SU-DHL-6 (cell line): ENCODE results near the gene KMT2D.

Experiments
- H2AFZ ChIP-seq: fragments of 200-600 bp; sonication (generic); 2 replicates; pipeline ENCODE4 v1.6.1; 2014; ENCODE audit warnings: low read depth, mild to moderate bottlenecking, moderate library complexity, mixed read lengths, antibody characterized with exemption, low read length; ENCODE audit not compliant: severe bottlenecking
- H3F3A ChIP-seq: fragments of 200-600 bp; shearing (Covaris generic); 2 replicates; pipeline ENCODE4 v1.6.0; 2016; ENCODE audit warnings: antibody characterized with exemption, mild to moderate bottlenecking; ENCODE audit not compliant: insufficient read depth
- H3K27ac ChIP-seq: fragments of 200-600 bp; sonication (generic); 2 replicates; pipeline ENCODE4 v1.5.1; 2016; ENCODE audit warnings: low read depth, mild to moderate bottlenecking, low read length, moderate library complexity, mixed read lengths
- H3K27me3 ChIP-seq: fragments of 200-600 bp; sonication (generic), shearing (Covaris generic); 2 replicates; pipeline ENCODE4 v1.6.0; 2014; ENCODE audit warnings: mild to moderate bottlenecking, low read length
- H3K36me3 ChIP-seq: fragments of 200-600 bp; sonication (generic); 2 replicates; pipeline ENCODE4 v1.6.1; 2014; ENCODE audit warnings: mild to moderate bottlenecking, low read length, mixed read lengths
- H3K4me2 ChIP-seq: fragments of 300-600, 200-600 bp; shearing (Covaris generic), sonication (generic); 2 replicates; pipeline ENCODE4 v1.6.0; 2014; ENCODE audit warnings: low read length, low read depth, mild to moderate bottlenecking; ENCODE audit not compliant: poor library complexity, severe bottlenecking
- H3K4me3 ChIP-seq: fragments of 200-600 bp; sonication (generic); 2 replicates; pipeline ENCODE4 v1.5.1; 2014; ENCODE audit warnings: antibody characterized with exemption, low read length, mild to moderate bottlenecking, mixed read lengths; ENCODE audit not compliant: insufficient read depth, poor library complexity, severe bottlenecking
- H3K79me2 ChIP-seq: fragments of 200-600 bp; sonication (generic); 2 replicates; pipeline ENCODE4 v1.6.1; 2014; ENCODE audit warnings: mild to moderate bottlenecking, low read length, moderate library complexity; ENCODE audit not compliant: insufficient read depth
- H3K9ac ChIP-seq: fragments of 200-600 bp; sonication (generic); 2 replicates; pipeline ENCODE4 v1.7.0; 2014; ENCODE audit warnings: mild to moderate bottlenecking, low read length
- H3K9me2 ChIP-seq: fragments of 200-600 bp; sonication (generic); replicated peaks from 2 replicates; pipeline ENCODE4 v1.6.1; 2014; ENCODE audit warnings: low read length; ENCODE audit not compliant: insufficient read depth
- H3K9me3 ChIP-seq: fragments of 200-600 bp; sonication (generic); 2 replicates; pipeline ENCODE4 v1.6.1; 2014; ENCODE audit warnings: low read length, mixed read lengths; ENCODE audit not compliant: insufficient read depth
- H4K20me1 ChIP-seq: fragments of 200-600 bp; sonication (generic); 2 replicates; pipeline ENCODE4 v1.6.1; 2014; ENCODE audit warnings: low read depth, mild to moderate bottlenecking, antibody characterized with exemption, low read length, moderate library complexity, mixed read lengths
- CTCF ChIP-seq: fragments of 200-600 bp; sonication (generic); IDR thresholded peaks from one replicate; pipeline ENCODE4 v1.5.1; 2017; ENCODE audit warnings: antibody characterized with exemption, mild to moderate bottlenecking, low read length, moderate library complexity; ENCODE audit not compliant: insufficient read depth, poor library complexity, severe bottlenecking
- EZH2phosphoT487 ChIP-seq: fragments of 200-600 bp; sonication (generic), shearing (Covaris generic); conservative IDR thresholded peaks from 2 replicates; pipeline ENCODE4 v1.6.1; 2018; ENCODE audit warnings: mild to moderate bottlenecking, antibody characterized with exemption, low read length, moderate library complexity, mixed read lengths

KMT2D gene

GRCh38 chr12:49093792-49094159 lies 33.2 kb upstream of the KMT2D start:
- Histone ChIP-seq H2AFZ (no peak overlapping the region), H3K4me3 (no peak overlapping the region), H3K36me3 (no peaks in the 10 kb centered on the region), H3K27ac (no peak overlapping the region), H4K20me1 (no peaks in the 10 kb centered on the region), H3K9me3 (no peaks in the 10 kb centered on the region), H3K79me2 (no peaks in the 10 kb centered on the region), H3K9ac (no peak overlapping the region), H3K9me2 (no peaks in the 10 kb centered on the region), H3F3A (no peaks in the 10 kb centered on the region), H3K27me3 (no peaks in the 10 kb centered on the region), H3K4me2 (no peak overlapping the region)
- TF ChIP-seq EZH2phosphoT487 (no peak), CTCF (no peak)

GRCh38 chr12:49092816-49093406 lies 32.3 kb upstream of the KMT2D start:
- no peaks in the 10 kb centered on the region for H3K27me3 ChIP-seq
- no peak overlapping the region for H3K27ac ChIP-seq
- no peak for TF ChIP-seq EZH2phosphoT487
- TF ChIP-seq CTCF: no peak
- H3F3A ChIP-seq: no peaks in the 10 kb centered on the region
- no peaks in the 10 kb centered on the region for H4K20me1 ChIP-seq
- no peak overlapping the region for H3K4me3 ChIP-seq
- H3K9ac ChIP-seq: no peak overlapping the region
- H2AFZ ChIP-seq: no peak overlapping the region
- H3K9me2 ChIP-seq: no peaks in the 10 kb centered on the region
- H3K36me3 ChIP-seq: no peaks in the 10 kb centered on the region
- H3K4me2 ChIP-seq: no peak overlapping the region
- H3K9me3 ChIP-seq: no peaks in the 10 kb centered on the region
- no peaks in the 10 kb centered on the region for H3K79me2 ChIP-seq

GRCh38 chr12:49092086-49092815 lies 31.7 kb upstream of the KMT2D start:
- Histone ChIP-seq H3F3A (no peaks in the 10 kb centered on the region), H4K20me1 (no peaks in the 10 kb centered on the region), H3K36me3 (no peaks in the 10 kb centered on the region), H3K79me2 (no peaks in the 10 kb centered on the region), H3K27ac (no peak overlapping the region), H3K4me2 (no peak overlapping the region), H3K4me3 (no peak overlapping the region), H3K27me3 (no peaks in the 10 kb centered on the region), H3K9me3 (no peaks in the 10 kb centered on the region), H3K9me2 (no peaks in the 10 kb centered on the region), H3K9ac (no peak overlapping the region), H2AFZ (no peak overlapping the region)
- TF ChIP-seq EZH2phosphoT487 (no peak), CTCF (peak; percentile 28)
